NCI-H345 treated with DMSO at 0.1 percent for 48 hours (cell line): ENCODE data around the gene VASH2.
"Not testable (repeated sequence)": the region's sequence is repeated elsewhere in the genome, so short reads cannot be mapped to it uniquely, and the experiment has no call there.

Source experiments
- DNase-seq: peaks from one replicate; lab custom pipeline; 2025; ENCODE audit not compliant: unreplicated experiment; lab: John Stamatoyannopoulos, UW

The VASH2 gene

DNA sequence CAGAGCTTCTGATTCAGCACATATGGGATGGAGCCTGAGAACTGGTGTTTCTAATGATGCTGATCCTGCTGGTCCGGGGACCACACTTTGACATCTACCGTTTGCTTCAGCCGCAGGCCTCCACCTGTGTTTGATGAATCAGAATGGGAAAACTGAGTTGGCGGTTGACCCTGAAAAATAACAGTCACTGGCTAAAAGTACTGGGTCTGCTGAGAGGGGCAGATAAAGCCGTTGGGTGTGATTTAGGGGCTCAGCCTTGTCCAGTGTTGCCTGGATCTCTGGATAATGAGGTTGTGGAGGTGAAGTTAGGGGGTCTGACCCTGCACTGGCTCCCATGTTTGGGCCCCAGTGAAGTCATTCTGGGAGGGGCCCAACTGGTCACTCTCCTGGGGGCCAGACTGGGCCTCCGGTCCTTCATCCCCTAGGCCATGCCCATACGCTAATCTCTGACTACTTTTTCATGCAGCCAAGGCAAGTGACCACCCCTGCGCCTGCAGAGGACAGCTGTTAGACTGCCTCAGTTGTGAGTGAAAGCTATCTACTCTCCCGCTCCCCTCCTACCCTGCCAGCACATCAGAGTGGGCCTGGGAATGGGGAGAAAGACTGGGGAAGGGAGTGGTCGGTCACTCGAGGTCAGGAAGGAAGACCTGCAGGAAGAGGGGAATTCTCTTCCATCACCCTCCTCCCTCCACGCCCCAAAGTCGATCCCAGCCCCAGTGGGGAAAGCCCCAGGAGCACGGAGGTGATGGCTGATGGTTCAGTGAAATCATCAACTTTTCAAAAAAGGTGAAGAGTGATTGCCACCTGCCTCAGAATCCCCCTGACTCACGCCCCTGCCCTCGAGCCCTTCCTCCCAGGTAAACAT, 27.7 kb downstream of the VASH2 start:
- DNase-seq: no peak

GRCh38 chr1:212979340-212980122, 29.2 kb downstream of the VASH2 start:
- no peak for DNase-seq

DNA sequence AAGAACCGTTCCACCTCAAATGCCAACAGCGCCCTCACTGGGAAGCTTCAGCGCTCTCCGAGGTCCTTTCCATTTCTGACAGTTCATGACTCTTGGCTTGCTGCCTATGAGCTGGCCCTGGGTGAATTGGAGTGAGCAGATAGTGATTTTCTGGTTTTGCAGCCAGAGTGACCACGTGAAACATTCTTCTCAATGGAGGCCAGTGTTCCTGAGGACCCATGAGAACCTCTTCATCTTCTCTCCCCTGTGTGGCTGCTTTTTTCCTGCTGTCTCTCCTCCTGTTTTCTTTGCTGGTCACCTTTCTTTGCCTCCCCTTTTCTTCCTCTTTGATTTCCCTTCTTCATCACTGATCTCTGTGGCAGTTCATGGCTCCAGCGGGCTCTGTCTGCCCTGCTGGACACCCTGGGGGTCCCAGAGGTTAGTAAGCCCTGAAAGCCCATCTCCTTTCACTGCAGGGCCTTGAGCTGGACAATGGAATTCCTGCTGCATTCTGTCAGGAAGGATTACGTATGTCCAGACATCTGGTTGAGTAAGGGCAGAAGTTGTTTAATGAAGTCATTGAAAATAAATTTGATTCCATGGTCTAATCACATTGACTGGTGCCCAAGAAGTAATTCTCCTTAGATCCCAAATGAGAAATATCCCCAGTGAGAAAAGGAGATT, 29.9 kb downstream of the VASH2 start:
- no peak for DNase-seq

DNA sequence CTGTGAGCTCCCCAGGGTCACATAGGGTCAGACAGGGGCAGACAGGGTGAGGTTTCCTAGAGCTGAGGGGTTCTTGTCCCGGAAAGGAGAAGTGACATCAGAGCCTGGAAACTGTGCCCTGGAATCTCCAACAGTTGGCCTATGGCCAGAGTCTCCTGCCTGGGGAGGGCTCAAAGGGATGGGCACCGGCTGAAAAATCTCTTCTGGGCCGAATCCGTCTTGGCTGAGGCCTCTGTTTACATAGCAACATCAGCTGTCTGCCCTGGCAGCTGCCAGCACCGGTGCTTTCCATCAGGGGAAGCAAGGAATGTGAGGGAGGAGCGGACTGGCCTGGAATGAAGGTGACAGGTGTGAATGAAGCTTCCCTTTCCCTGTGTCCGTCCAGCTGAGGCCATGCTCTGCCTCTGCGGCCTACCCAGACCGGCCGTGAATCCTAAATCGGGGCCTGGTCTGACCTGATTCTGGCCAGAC, 30.7 kb downstream of the VASH2 start:
- DNase-seq: peak; percentile 22

DNA sequence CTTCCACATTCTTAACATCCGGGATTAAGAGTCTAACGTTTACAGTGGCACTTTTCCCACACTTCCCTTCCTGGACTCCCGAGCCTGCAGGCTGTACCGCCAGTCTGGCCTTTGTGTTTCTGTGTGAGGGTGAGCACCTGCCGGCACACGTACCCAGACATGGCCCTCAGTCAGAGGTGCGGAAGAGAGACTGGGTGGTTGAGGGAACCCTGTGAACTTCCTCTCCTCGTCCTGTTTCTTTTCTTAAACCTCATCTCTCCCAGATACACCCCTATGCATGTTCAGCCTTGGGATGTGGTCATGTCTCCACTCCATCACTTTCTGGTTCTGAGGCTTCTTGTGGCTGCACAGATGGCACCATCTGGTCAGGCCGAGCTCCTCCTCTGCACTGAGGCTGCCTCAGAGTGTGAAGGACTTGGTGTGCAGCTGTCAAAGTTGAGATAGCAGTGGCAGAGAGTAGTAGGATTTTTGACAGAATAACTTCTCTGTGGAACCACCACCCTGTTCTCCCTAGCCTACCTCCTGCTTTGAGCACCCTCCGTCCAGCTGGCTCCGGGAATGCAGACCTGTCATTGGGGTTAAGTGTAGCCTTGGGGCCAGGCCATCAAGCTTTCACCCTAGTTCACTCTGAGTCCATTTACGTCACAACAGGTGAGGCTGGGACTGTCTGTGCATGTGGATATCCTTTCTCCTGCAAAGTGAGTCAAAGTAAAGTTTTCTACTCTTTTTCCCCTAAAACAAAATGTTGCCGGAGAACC, 31.4 kb downstream of the VASH2 start:
- peak; percentile 25 for DNase-seq

DNA sequence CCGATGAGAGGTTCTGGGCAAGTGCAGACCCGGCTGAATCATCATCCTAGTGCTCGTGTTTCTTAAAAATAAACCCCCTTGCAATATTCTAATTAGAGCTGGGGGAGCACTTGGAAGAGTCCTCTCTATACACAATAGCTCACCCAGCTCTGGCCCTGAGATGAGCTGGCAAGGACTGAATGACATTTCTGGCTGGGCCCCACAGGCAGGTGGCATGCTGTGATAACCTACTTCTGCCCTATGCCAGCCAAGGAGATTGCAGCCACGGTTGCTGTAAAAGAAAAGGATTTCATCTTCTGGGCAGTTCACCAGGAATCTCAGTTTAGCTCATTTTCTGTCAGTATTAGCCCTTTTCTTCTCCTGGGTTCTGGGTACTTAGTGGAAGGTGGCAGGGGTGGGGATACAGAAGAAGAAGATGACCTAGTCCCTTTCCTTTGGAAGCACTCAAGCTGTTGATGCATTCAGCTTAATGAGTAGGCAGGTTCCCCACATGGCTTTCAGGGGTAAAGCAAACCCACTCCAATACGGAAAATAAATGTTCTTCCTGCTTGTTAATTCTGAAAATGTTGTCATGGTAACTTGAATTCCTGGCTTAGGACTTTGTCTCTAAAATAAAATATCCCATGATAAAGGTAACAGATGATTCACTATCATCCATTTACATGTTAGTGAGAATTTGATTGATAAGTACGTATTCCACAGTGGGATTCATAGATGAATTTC, 32.2 kb downstream of the VASH2 start:
- DNase-seq: no peak

- DNase-seq: no peak
These were observed 33.1 kb downstream of the VASH2 start for GRCh38 chr1:212983482-212983881.

GRCh38 chr1:212984522-212985291, 34.4 kb downstream of the VASH2 start:
- DNase-seq: no peak

- DNase-seq: no peak
These were observed 36.2 kb downstream of the VASH2 start for GRCh38 chr1:212986551-212986950.

- DNase-seq: no peak
These were observed 37.5 kb downstream of the VASH2 start for GRCh38 chr1:212987702-212988322.

GRCh38 chr1:212990276-212990675, 39.9 kb downstream of the VASH2 start:
- no peak for DNase-seq

GRCh38 chr1:212993960-212994359, 43.6 kb downstream of the VASH2 start:
- DNase-seq: not testable (repeated sequence)

GRCh38 chr1:212994926-212995325, 44.6 kb downstream of the VASH2 start:
- no peak for DNase-seq

- no peak for DNase-seq
These were observed 52.9 kb downstream of the VASH2 start for GRCh38 chr1:213003256-213003655.

GRCh38 chr1:213008564-213008963, 58.2 kb downstream of the VASH2 start:
- no peak for DNase-seq

DNA sequence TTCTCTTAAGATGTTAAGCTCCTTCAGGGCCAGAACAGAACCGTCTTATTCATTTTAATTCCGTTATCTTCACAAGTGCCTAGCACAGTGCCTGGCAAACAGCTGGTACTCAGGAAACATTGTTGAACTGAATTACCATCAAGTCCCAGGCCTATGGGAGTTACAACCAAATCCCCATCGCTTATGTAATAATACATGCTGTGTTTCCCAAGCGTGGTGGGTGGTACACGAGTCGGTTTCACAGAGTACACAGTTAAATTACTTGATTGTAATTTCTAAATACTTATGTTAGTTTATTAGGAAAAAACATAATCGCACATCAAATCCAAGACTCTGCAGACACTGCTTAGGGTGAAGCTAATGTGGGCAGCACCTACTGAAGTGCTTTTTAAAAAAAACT, 64.3 kb downstream of the VASH2 start:
- DNase-seq: no peak

- peak; percentile 91 for DNase-seq
These were observed 65.0 kb downstream of the VASH2 start, which contains the start of gene ANGEL2 for GRCh38 chr1:213015099-213016050. Gene ANGEL2, minus strand, starts transcription at chr1:213015867. Its CDS starts 196 bp downstream, at chr1:213015671.
